Activated T-cell treated with anti-CD3 and anti-CD28 coated beads, Interleukin-2, amount 50 U/mL, for 4 hours (primary cell): ENCODE data around the gene TIMP4. TPM values are rescaled to one million over a fixed set of nuclear protein-coding genes. Genes with fewer than 3 reads are reported as not detected.
A peak's percentile ranks its signal among the peaks of the same experiment; 100 is the strongest.

Experiments used
- ATAC-seq, 2 donors: fragments of 200-7000 bp; cut with Tn5 transposase; one replicate each; pipeline ENCODE4 v1.10.0; 2021
- DNase-seq: peaks from one replicate; pipeline ENCODE4 v3.0.0-alpha.2; 2020
- H3K27me3 Mint-ChIP-seq: one replicate; pipeline ENCODE4 v1.8.0; 2021; ENCODE audit warnings: low read depth, mixed read lengths
- H3K36me3 Mint-ChIP-seq: one replicate; pipeline ENCODE4 v1.8.0; 2022; ENCODE audit warnings: mixed read lengths; ENCODE audit not compliant: insufficient read depth
- H3K4me1 Mint-ChIP-seq: one replicate; pipeline ENCODE4 v1.8.0; 2021; ENCODE audit warnings: low read depth, mixed read lengths
- H3K4me3 Mint-ChIP-seq: one replicate; pipeline ENCODE4 v1.8.0; 2021; ENCODE audit warnings: mild to moderate bottlenecking, moderate library complexity, mixed read lengths
- H3K9me3 Mint-ChIP-seq: one replicate; pipeline ENCODE4 v1.8.0; 2021; ENCODE audit warnings: mixed read lengths
- total RNA-seq, 3 donors: library from RNA; stranded (reverse); gene quantifications; one replicate each; pipeline ENCODE4 v1.2.1, GENCODE V29; 2021

The TIMP4 gene
- total RNA-seq, 3 donors from 2014 or later, result 0.18 to 0.24 TPM; not detected in 1

GRCh38 chr3:12190221-12190807 is 31.6 kb upstream of the TIMP4 start:
- peaks cover 37% of the 10 kb centered on the region for H3K4me1 Mint-ChIP-seq
- H3K4me3 Mint-ChIP-seq, result no peak overlapping the region
- no peak for DNase-seq
- H3K36me3 Mint-ChIP-seq, result no peaks in the 10 kb centered on the region
- no peaks in the 10 kb centered on the region for H3K27me3 Mint-ChIP-seq
- ATAC-seq, result no peak
- H3K9me3 Mint-ChIP-seq, result no peaks in the 10 kb centered on the region

- no peaks in the 10 kb centered on the region for H3K36me3 Mint-ChIP-seq
- H3K4me3 Mint-ChIP-seq, result no peak overlapping the region
- no peaks in the 10 kb centered on the region for H3K27me3 Mint-ChIP-seq
- no peaks in the 10 kb centered on the region for H3K9me3 Mint-ChIP-seq
- DNase-seq (no peak), ATAC-seq (no peak)
- H3K4me1 Mint-ChIP-seq, result peaks cover 22% of the 10 kb centered on the region
Observed at GRCh38 chr3:12188681-12189287, 30.1 kb upstream of the TIMP4 start.

GRCh38 chr3:12188328-12188648 is 29.6 kb upstream of the TIMP4 start:
- peak; percentile 59 to 64 for ATAC-seq
- DNase-seq, result no peak
- Mint-ChIP-seq H3K4me3 (no peak overlapping the region), H3K4me1 (peaks cover 22% of the 10 kb centered on the region), H3K27me3 (no peaks in the 10 kb centered on the region), H3K36me3 (no peaks in the 10 kb centered on the region), H3K9me3 (no peaks in the 10 kb centered on the region)

- peak; percentile 91 for ATAC-seq
- no peaks in the 10 kb centered on the region for H3K36me3 Mint-ChIP-seq
- peak overlapping the region; percentile 2 for H3K4me3 Mint-ChIP-seq
- no peaks in the 10 kb centered on the region for H3K27me3 Mint-ChIP-seq
- H3K4me1 Mint-ChIP-seq, result peaks cover 18% of the 10 kb centered on the region
- no peaks in the 10 kb centered on the region for H3K9me3 Mint-ChIP-seq
- DNase-seq, result no peak
Observed at GRCh38 chr3:12187448-12188327, 29.0 kb upstream of the TIMP4 start.

GRCh38 chr3:12186515-12187286 is 28.0 kb upstream of the TIMP4 start:
- no peak overlapping the region for H3K4me3 Mint-ChIP-seq
- DNase-seq (no peak), ATAC-seq (no peak)
- peaks cover 18% of the 10 kb centered on the region for H3K4me1 Mint-ChIP-seq
- H3K27me3 Mint-ChIP-seq, result no peaks in the 10 kb centered on the region
- no peaks in the 10 kb centered on the region for H3K36me3 Mint-ChIP-seq
- H3K9me3 Mint-ChIP-seq, result no peaks in the 10 kb centered on the region

GRCh38 chr3:12186046-12186445 is 27.3 kb upstream of the TIMP4 start:
- H3K36me3 Mint-ChIP-seq, result no peaks in the 10 kb centered on the region
- ATAC-seq (no peak), DNase-seq (no peak)
- H3K4me3 Mint-ChIP-seq, result no peak overlapping the region
- H3K27me3 Mint-ChIP-seq, result no peaks in the 10 kb centered on the region
- H3K4me1 Mint-ChIP-seq, result peaks cover 18% of the 10 kb centered on the region
- H3K9me3 Mint-ChIP-seq, result no peaks in the 10 kb centered on the region

GRCh38 chr3:12185172-12185710 is 26.5 kb upstream of the TIMP4 start:
- ATAC-seq (no peak), DNase-seq (no peak)
- Mint-ChIP-seq H3K4me1 (peaks cover 18% of the 10 kb centered on the region), H3K4me3 (no peak overlapping the region), H3K36me3 (no peaks in the 10 kb centered on the region), H3K27me3 (no peaks in the 10 kb centered on the region), H3K9me3 (no peaks in the 10 kb centered on the region)

- Mint-ChIP-seq H3K36me3 (no peaks in the 10 kb centered on the region), H3K27me3 (no peaks in the 10 kb centered on the region), H3K9me3 (no peaks in the 10 kb centered on the region), H3K4me3 (no peak overlapping the region), H3K4me1 (peaks cover 18% of the 10 kb centered on the region)
- ATAC-seq (no peak), DNase-seq (no peak)
Observed at GRCh38 chr3:12184541-12184940, 25.8 kb upstream of the TIMP4 start.

GRCh38 chr3:12182687-12183441 is 24.2 kb upstream of the TIMP4 start:
- Mint-ChIP-seq H3K9me3 (no peaks in the 10 kb centered on the region), H3K4me1 (peaks cover 12% of the 10 kb centered on the region), H3K36me3 (no peaks in the 10 kb centered on the region), H3K27me3 (no peaks in the 10 kb centered on the region), H3K4me3 (no peak overlapping the region)
- DNase-seq (no peak), ATAC-seq (no peak)

- no peaks in the 10 kb centered on the region for H3K9me3 Mint-ChIP-seq
- ATAC-seq, result no peak
- no peaks in the 10 kb centered on the region for H3K36me3 Mint-ChIP-seq
- H3K4me3 Mint-ChIP-seq, result no peak overlapping the region
- no peaks in the 10 kb centered on the region for H3K27me3 Mint-ChIP-seq
- DNase-seq, result no peak
- peaks cover 2% of the 10 kb centered on the region for H3K4me1 Mint-ChIP-seq
Observed at GRCh38 chr3:12181806-12182205, 23.1 kb upstream of the TIMP4 start.

GRCh38 chr3:12181301-12181700 is 22.6 kb upstream of the TIMP4 start:
- Mint-ChIP-seq H3K36me3 (no peaks in the 10 kb centered on the region), H3K4me1 (peaks cover 2% of the 10 kb centered on the region), H3K27me3 (no peaks in the 10 kb centered on the region), H3K9me3 (no peaks in the 10 kb centered on the region), H3K4me3 (no peak overlapping the region)
- ATAC-seq (no peak), DNase-seq (no peak)

- DNase-seq (no peak), ATAC-seq (no peak)
- no peaks in the 10 kb centered on the region for H3K9me3 Mint-ChIP-seq
- H3K27me3 Mint-ChIP-seq, result no peaks in the 10 kb centered on the region
- H3K4me3 Mint-ChIP-seq, result no peak overlapping the region
- H3K36me3 Mint-ChIP-seq, result no peaks in the 10 kb centered on the region
- peaks cover 2% of the 10 kb centered on the region for H3K4me1 Mint-ChIP-seq
Observed at GRCh38 chr3:12180631-12181030, 21.9 kb upstream of the TIMP4 start.

GRCh38 chr3:12180218-12180617 is 21.5 kb upstream of the TIMP4 start:
- no peak overlapping the region for H3K4me3 Mint-ChIP-seq
- no peaks in the 10 kb centered on the region for H3K27me3 Mint-ChIP-seq
- H3K9me3 Mint-ChIP-seq, result no peaks in the 10 kb centered on the region
- ATAC-seq (no peak), DNase-seq (no peak)
- H3K4me1 Mint-ChIP-seq, result peaks cover 2% of the 10 kb centered on the region
- H3K36me3 Mint-ChIP-seq, result no peaks in the 10 kb centered on the region

- peak; percentile 63 to 78 for ATAC-seq
- no peak overlapping the region for H3K4me3 Mint-ChIP-seq
- no peaks in the 10 kb centered on the region for H3K27me3 Mint-ChIP-seq
- peaks cover 2% of the 10 kb centered on the region for H3K4me1 Mint-ChIP-seq
- H3K9me3 Mint-ChIP-seq, result no peaks in the 10 kb centered on the region
- no peak for DNase-seq
- H3K36me3 Mint-ChIP-seq, result no peaks in the 10 kb centered on the region
Observed at GRCh38 chr3:12179441-12179840, 20.7 kb upstream of the TIMP4 start.
